Activated CD8-positive, alpha-beta memory T cell treated with anti-CD3 and anti-CD28 coated beads, Interleukin-2, amount 50 U/mL, for 48 hours (primary cell): ENCODE measurements around the gene UST.
"Not testable (repeated sequence)": the region's sequence is repeated elsewhere in the genome, so short reads cannot be mapped to it uniquely, and the experiment has no call there.

Source experiments
- DNase-seq: peaks from one replicate; pipeline ENCODE4 v3.0.0-alpha.2; 2020

Gene UST

GRCh38 chr6:148768646-148769270, 21.9 kb downstream of the UST start:
- no peak for DNase-seq

DNA sequence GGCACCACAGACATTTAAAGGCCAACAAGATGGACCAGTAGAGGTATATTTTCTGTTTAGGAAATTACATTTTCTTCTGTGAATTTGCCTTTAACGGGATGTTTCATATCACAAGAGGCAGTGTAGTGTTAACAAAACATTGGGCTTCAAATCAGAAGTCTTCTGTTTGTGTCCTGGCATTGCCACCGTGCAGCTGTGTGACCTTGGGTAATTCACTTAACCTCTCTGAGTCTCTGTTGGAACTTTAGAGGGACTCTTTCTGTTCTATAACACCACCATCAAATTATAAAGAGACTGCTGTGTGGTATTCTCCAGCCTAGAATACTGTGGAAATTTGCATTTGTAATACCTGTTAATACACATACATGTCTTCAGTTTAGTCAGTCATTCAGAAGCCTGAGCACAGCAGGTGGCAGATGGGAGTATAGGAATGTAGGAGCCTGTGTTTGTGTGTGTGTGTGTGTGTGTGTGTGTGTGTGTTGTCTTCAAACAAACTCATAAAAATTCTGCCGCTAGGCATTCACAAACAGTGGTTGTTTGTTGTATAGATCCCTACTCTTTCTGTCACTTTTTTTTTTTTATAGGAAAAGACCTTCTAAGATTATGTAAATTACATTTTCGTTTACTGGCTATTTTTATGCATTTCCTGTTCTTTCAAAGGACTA, 22.6 kb downstream of the UST start:
- DNase-seq: no peak

DNA sequence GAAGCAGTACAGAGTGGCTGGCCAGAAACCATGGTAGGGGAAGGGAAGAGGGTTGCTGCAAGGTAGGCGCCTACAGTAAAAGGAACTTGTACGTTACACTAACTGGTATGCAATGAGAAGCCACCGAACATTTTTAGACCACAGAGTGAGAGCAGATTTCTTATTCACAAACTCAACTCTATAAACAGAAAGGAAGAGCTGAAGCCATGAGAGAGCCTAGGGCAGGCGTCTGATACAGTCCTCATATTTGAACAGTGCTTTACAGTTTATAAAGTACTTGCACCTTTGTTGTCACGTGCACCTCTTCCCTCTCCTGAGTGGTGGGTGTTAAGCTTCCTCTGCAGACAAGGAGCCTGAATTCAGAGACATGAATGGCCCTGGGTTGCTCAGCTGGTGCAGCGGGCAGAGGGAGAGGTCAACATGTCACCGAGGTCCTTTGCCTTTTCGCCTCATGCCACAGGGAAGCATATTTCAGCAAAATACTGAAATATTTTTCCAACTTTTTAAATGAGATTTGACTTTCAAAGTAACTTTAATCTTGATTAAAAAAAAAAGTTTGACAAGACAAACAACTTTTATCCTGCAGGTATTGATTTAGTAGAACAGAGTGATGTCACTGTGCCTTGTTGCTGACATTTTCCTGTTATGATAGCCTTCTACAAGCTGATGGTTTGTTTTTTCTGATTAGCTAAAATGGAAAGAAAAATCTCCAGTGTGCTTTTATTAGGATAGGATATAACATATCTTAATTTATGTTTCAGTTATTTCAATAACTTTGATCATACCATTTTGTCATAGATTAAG, 23.8 kb downstream of the UST start:
- no peak for DNase-seq

DNA sequence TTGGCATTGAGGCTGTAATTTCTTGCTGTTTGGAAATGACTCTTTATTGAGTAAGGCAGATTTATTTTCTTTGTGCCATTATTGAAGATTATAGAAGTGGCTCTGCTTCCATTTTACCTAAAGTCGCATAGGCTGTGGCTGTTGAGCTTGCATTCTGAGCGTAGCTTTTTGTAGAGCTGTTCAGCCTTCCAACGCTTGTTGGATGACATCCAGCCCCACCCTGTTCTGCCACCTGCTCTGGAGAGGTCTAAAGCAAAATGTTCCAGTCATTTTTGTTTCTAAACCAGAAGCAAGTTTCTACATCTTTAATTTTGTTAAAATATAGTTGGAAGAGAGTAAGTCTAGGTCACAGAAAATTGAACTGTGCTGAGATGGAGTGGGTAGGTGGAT, 24.4 kb downstream of the UST start:
- DNase-seq: no peak

- DNase-seq: no peak
Observed at GRCh38 chr6:148771896-148772554, 25.2 kb downstream of the UST start.

GRCh38 chr6:148775161-148775560, 28.3 kb downstream of the UST start:
- no peak for DNase-seq

DNA sequence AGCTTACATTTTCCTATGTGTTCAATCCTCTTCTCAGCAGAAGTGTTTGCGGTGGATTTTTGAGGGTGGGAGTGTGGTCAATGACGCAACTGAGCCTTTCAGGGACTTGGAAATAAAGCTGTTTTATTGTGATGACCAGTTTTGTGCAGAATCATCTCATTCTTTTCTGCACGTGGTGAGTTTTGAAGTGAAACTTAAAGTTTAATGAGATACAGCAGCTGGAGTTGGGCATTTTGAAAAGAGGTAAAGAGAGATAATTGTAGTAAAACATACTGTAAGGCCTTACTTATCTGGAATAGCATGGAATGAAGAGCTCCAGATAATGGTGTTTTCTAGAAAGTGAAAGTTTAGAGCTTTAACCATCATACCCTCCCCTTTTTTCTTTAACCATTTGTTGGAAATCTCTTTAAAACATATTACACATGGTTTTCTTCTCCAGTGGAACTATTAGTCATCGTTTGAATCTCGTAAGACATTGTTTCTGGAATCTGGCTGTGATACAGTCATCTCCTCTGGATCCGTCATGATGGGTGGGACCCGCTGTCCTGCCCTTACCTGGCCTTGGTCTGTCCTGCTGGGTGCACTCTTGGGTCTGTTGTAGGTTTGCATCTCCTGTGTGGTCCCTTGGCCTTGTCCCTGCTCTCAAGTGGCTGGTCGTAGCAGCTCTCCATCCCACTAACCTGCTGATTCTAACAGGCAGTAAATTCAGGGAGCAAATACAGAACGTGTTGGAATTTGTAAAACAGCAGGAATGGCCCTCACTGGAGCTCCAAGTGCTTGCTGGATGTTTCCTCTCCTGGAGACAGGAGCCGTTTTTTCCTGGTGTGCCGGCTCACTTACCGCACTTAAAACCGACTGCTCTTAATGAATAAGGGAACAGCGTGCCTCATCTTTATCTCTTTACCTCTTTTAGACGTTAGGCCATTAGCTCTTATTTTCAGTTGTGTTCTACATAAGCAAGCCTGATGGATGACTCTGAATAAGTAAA, 29.8 kb downstream of the UST start:
- DNase-seq: no peak

- no peak for DNase-seq
Observed at GRCh38 chr6:148779142-148779562, 32.3 kb downstream of the UST start.

- DNase-seq: not testable (repeated sequence)
Observed at GRCh38 chr6:148780423-148780822, 33.6 kb downstream of the UST start.

- DNase-seq: no peak
Observed at GRCh38 chr6:148780918-148781436, 34.1 kb downstream of the UST start.

DNA sequence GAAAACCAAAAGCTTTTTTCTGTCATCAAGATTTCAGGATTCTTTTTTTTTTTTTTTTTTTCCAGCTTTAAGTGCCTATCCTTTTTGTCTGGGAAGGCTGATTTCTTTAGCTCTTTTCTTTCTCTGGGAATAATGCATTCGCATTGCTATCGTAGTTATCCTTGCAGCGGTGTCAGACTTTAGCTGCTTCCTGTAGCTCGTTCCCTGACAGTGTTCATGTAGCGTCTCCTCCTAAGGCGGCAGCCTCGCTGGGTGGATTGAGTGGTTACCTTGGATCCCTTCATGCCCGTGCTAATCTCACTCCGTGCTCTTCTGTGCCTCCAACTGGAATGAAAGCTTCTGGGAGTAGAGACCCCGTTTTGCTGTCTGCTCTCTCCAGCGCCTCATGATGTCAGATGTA, 43.1 kb downstream of the UST start:
- no peak for DNase-seq

DNA sequence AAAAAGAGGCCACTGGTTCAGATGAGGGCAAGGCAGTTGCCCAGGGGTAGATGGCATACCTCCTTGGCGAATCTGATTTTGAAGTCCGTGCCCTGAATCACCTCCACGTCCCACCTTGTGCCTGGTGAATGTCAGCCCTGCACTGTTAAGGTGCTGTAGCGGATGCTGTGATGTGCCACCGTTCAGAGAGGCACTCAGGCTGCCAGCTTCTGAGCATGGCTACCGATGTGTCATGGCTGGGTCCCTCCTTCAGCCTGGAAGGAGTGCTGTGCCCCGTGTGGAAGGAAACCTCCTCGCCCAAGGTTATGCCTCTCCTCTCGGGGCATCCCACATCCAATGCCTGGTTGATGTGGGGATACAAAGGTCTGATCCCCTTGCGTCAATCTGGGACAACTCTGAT, 43.6 kb downstream of the UST start:
- no peak for DNase-seq

DNA sequence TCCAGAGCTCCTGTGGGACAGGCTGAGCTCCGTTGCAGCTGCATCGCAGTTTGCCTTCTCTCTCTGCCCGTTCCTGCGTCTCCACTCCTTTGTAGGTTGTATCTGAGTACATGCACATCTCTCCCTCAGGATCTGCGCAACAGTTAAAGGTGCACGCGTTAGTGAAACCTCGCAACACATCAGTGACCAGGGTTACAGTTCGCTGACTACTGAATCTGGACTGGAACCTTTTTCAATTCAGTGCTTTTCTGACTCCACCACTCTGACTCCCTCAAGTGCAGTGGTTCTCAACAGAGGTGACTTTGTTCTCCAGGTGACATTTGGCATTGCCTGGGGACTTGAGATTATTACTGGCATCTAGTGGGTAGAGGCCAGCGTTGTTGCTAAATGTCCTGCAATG, 44.0 kb downstream of the UST start:
- DNase-seq: no peak

DNA sequence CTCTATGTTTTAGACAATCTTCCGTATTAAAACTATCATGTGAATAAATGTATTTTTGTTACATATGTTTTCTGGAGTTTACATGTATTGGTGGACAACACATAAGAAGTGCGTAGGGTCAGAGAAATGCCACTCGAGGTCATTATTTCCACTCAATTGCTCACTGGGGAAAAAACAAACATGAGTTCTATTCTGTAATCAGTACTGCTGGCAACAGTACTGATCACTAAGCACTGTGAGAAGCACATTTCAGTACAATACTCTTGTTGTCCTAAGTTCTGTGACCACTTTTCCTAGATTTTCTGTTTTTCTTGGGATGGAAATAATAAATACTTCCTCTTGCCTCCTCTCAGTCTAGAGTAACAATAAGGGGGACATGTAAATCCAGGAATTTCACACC, 44.5 kb downstream of the UST start:
- no peak for DNase-seq

DNA sequence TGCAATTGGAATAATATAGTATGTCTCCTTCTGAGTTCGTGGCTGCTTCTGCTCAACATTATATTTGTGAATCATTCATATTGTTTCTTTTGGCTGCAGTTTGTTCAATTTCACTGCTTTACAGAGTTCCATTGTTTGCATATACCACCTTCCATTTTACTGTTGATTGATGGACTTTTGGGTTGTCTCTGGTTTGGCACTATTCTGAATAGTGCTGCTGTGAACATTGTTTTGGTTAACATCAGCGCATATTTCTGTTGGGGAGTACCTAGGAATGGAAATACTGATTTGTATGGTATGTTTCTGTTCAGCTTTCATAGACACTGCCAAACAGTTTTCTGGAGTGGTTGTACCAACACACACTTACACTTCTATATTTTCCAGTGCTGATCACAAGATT, 46.9 kb downstream of the UST start:
- DNase-seq: no peak

- DNase-seq: no peak
Observed at GRCh38 chr6:148794797-148795196, 48.0 kb downstream of the UST start.

GRCh38 chr6:148795563-148795962, 48.7 kb downstream of the UST start:
- DNase-seq: no peak

- DNase-seq: no peak
Observed at GRCh38 chr6:148799647-148800046, 52.8 kb downstream of the UST start.

- DNase-seq: no peak
Observed at GRCh38 chr6:148800536-148800935, 53.7 kb downstream of the UST start.

DNA sequence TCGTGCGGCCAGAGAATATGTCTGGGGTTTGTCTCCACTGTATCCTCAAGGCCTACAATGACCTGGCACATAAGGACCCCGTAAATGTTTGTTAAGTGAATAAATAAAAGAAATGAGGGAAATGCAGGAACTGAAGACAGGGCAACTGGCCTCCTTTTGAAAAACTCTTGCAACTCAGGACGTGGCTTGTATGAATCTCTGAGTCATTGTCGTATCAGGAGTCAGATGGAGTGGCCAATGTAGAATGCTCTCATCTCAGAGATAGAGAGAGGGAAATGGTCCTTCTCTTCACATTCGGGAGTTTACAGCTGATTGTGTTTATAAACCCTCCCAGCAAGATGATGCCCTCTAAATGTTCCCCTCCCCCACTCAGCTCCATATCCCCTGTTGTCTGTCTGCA, 57.1 kb downstream of the UST start:
- no peak for DNase-seq

DNA sequence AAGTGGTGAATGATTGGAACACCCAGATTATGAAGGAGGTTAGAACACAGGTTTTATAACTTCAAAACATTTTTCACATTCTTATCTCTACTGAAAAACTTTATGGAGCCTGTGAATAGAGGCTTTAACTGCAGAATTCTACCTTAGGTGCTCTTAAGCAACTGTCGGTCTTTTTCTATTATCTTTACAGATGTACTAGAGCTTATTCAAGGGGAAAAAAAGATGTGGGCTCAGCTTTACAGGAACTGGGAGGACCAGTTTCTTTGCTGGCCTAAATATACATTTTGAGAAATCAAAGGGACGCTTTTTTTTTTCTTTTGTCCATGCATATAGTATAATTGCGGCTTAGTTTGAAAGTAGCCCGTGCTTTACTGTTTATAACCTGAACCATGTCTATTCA, 58.9 kb downstream of the UST start:
- no peak for DNase-seq

DNA sequence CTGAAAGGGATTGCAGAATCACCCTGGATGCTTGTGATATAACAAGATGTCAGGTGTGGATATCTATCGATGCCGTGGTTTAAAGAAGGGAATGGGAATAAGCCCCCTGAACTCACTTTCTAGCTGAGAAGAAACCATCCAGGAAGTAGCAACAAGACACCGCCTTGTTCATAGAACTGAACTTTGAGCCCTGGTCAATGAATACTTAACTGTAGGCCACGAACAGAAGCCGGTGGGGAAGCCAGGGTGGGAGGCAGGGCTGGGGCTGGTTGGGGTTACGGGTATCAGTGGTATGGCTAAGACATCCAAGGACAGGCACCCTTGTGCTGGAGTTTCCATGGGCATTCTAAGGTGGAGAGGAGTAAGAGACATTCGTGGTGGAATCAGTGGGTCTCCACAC, 61.0 kb downstream of the UST start:
- no peak for DNase-seq
